HepG2 (cell line): Measurements from ENCODE around the gene SMARCD1. TPM values are rescaled to one million over a fixed set of nuclear protein-coding genes. Genes with fewer than 3 reads are reported as not detected.
A peak's percentile ranks its signal among the peaks of the same experiment; 100 is the strongest.

Source experiments
- CSRNP1 ChIP-seq: sonication (generic); formaldehyde crosslinking; IDR thresholded peaks from 2 replicates; pipeline ENCODE4 v1.8.1; 2023; ENCODE audit warnings: mild to moderate bottlenecking, missing genetic modification reagents
- GZF1 ChIP-seq: sonication (generic); formaldehyde crosslinking; IDR thresholded peaks from 2 replicates; pipeline ENCODE4 v1.5.1; 2020; ENCODE audit warnings: mild to moderate bottlenecking, missing genetic modification reagents
- HCFC1 ChIP-seq: fragments of 150-350 bp; IDR thresholded peaks from 2 replicates; pipeline ENCODE4 v1.6.1; 2014; ENCODE audit warnings: low read depth, low read length
- JDP2 ChIP-seq: sonication (generic); formaldehyde crosslinking; IDR thresholded peaks from 2 replicates; pipeline ENCODE4 v1.8.1; 2022; ENCODE audit warnings: missing genetic modification reagents, borderline replicate concordance
- LCORL ChIP-seq, 2 experiments: fragments of 450-650 bp in 1 of 2; sonication (generic) in 1 of 2; formaldehyde crosslinking in 1 of 2; IDR thresholded peaks; 2 replicates each; pipeline versions ENCODE4 v1.5.0 to v1.6.1; 2017 to 2020; ENCODE audit warnings: antibody characterized with exemption in 1 of 2, missing genetic modification reagents in 1 of 2
- NFE2L2 ChIP-seq: fragments of 150-350 bp; IDR thresholded peaks from 2 replicates; pipeline ENCODE4 v1.6.1; 2014; ENCODE audit warnings: low read length
- NFIC ChIP-seq: IDR thresholded peaks from 2 replicates; pipeline ENCODE4 v1.6.1; 2012; ENCODE audit warnings: mild to moderate bottlenecking, low read length, inconsistent platforms
- NR2F2 ChIP-seq: IDR thresholded peaks from 2 replicates; pipeline ENCODE4 v1.6.1; 2012; ENCODE audit warnings: low read depth, inconsistent platforms, borderline replicate concordance
- SRSF9 ChIP-seq: fragments of 200-400 bp; formaldehyde crosslinking; IDR thresholded peaks from 2 replicates; pipeline ENCODE4 v1.6.1; 2018; ENCODE audit warnings: borderline replicate concordance, mild to moderate bottlenecking, low read depth, low read length; ENCODE audit not compliant: insufficient read depth, poor library complexity, severe bottlenecking
- U2AF2 ChIP-seq: fragments of 200-400 bp; formaldehyde crosslinking; IDR thresholded peaks from 2 replicates; pipeline ENCODE4 v1.6.1; 2017; ENCODE audit warnings: low read depth, mild to moderate bottlenecking, low read length
- ZNF644 ChIP-seq: IDR thresholded peaks from 2 replicates; pipeline ENCODE4 v1.6.1; 2016; ENCODE audit warnings: low read depth
- ZNF780A ChIP-seq: sonication (generic); formaldehyde crosslinking; IDR thresholded peaks from 2 replicates; pipeline ENCODE4 v1.8.0; 2022; ENCODE audit warnings: mild to moderate bottlenecking, missing genetic modification reagents, moderate library complexity
- ZNF788 ChIP-seq: sonication (generic); formaldehyde crosslinking; IDR thresholded peaks from 2 replicates; pipeline ENCODE4 v1.5.0; 2020; ENCODE audit warnings: mild to moderate bottlenecking, missing genetic modification reagents, borderline replicate concordance
- ZSCAN9 ChIP-seq: IDR thresholded peaks from 2 replicates; pipeline ENCODE4 v1.6.1; 2016; ENCODE audit warnings: borderline replicate concordance
- ZZZ3 ChIP-seq: sonication (generic); formaldehyde crosslinking; IDR thresholded peaks from 2 replicates; pipeline ENCODE4 v1.4.0; 2020; ENCODE audit warnings: missing genetic modification reagents, mild to moderate bottlenecking, borderline replicate concordance
- polyA plus RNA-seq, 8 experiments: library from polyadenylated mRNA; depleted of rRNA in 3 of 8; stranded (reverse) in 7 of 8; unstranded in 1 of 8; fragments of >200 nt; fragmentation: Illumina TruSeq in 4 of 8; extraction: Trizol in 4 of 8; gene quantifications; 2 replicates each; pipeline versions ENCODE4 v1.2.1 to v1.2.3, GENCODE V29; 2011 to 2016; ENCODE audit warnings: low read depth in 4 of 8, missing spikeins in 1 of 8, mixed read lengths in 1 of 8; ENCODE audit not compliant: insufficient read depth in 1 of 8
- total RNA-seq, 5 experiments: library from RNA; depleted of rRNA; stranded (reverse); fragments of >200 nt; fragmentation: Illumina TruSeq; extraction: Trizol; gene quantifications; 2 replicates each; pipeline ENCODE4 v1.2.3, GENCODE V29; 2016; ENCODE audit warnings: low read depth in 1 of 5
- TF ChIP-seq, protein P1 (sequence below): sonication (generic); formaldehyde crosslinking; IDR thresholded peaks from 2 replicates; pipeline ENCODE4 v1.5.0; 2020; ENCODE audit warnings: mild to moderate bottlenecking, missing genetic modification reagents, borderline replicate concordance
- TF ChIP-seq, protein P2 (sequence below): sonication (generic); formaldehyde crosslinking; IDR thresholded peaks from 2 replicates; pipeline ENCODE4 v1.5.0; 2020; ENCODE audit warnings: missing genetic modification reagents, mild to moderate bottlenecking, borderline replicate concordance

SMARCD1 gene
- total and polyA plus RNA-seq, 2 of the 13 experiments (the other 11 are each of a cell fraction or from before 2014, with no cell fraction given) = 51.7 to 54.6 TPM

GRCh38 chr12:50110127-50110761 is 25.1 kb downstream of the SMARCD1 start (continued):
- TF ChIP-seq, protein P1, sequence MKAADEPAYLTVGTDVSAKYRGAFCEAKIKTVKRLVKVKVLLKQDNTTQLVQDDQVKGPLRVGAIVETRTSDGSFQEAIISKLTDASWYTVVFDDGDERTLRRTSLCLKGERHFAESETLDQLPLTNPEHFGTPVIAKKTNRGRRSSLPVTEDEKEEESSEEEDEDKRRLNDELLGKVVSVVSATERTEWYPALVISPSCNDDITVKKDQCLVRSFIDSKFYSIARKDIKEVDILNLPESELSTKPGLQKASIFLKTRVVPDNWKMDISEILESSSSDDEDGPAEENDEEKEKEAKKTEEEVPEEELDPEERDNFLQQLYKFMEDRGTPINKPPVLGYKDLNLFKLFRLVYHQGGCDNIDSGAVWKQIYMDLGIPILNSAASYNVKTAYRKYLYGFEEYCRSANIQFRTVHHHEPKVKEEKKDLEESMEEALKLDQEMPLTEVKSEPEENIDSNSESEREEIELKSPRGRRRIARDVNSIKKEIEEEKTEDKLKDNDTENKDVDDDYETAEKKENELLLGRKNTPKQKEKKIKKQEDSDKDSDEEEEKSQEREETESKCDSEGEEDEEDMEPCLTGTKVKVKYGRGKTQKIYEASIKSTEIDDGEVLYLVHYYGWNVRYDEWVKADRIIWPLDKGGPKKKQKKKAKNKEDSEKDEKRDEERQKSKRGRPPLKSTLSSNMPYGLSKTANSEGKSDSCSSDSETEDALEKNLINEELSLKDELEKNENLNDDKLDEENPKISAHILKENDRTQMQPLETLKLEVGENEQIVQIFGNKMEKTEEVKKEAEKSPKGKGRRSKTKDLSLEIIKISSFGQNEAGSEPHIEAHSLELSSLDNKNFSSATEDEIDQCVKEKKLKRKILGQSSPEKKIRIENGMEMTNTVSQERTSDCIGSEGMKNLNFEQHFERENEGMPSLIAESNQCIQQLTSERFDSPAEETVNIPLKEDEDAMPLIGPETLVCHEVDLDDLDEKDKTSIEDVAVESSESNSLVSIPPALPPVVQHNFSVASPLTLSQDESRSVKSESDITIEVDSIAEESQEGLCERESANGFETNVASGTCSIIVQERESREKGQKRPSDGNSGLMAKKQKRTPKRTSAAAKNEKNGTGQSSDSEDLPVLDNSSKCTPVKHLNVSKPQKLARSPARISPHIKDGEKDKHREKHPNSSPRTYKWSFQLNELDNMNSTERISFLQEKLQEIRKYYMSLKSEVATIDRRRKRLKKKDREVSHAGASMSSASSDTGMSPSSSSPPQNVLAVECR (CRISPR knock-in tag) = peak; percentile 31; the same call in 1 of the 2 replicates
- TF ChIP-seq HCFC1 = no peak
- no peak for TF ChIP-seq NR2F2
- TF ChIP-seq ZNF644 = 0 out of 2 replicates have a peak, but pooled peaks have one; percentile 29
- TF ChIP-seq ZNF788 (CRISPR knock-in tag) = no peak; the same call in 1 of the 2 replicates
- TF ChIP-seq NFE2L2 = no peak
- no peak for TF ChIP-seq U2AF2
- TF ChIP-seq ZZZ3 = no peak
- TF ChIP-seq ZNF780A (CRISPR knock-in tag) = no peak
- TF ChIP-seq CSRNP1 = no peak
- TF ChIP-seq NFIC = no peak
- 0 out of 2 replicates have a peak, but pooled peaks have one; percentile 34 for TF ChIP-seq ZSCAN9 (CRISPR knock-in tag)
- TF ChIP-seq LCORL (IDR thresholded peaks at IDR 0.05) = no peak
- TF ChIP-seq LCORL (CRISPR knock-in tag; IDR thresholded peaks at IDR 0.05) = peak; percentile 74
- no peak for TF ChIP-seq JDP2
- TF ChIP-seq, protein P2, sequence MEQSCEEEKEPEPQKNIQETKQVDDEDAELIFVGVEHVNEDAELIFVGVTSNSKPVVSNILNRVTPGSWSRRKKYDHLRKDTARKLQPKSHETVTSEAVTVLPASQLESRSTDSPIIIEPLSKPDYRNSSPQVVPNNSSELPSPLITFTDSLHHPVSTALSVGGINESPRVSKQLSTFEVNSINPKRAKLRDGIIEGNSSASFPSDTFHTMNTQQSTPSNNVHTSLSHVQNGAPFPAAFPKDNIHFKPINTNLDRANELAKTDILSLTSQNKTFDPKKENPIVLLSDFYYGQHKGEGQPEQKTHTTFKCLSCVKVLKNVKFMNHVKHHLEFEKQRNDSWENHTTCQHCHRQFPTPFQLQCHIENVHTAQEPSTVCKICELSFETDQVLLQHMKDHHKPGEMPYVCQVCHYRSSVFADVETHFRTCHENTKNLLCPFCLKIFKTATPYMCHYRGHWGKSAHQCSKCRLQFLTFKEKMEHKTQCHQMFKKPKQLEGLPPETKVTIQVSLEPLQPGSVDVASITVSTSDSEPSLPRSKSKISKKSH (CRISPR knock-in tag) = no peak
- TF ChIP-seq SRSF9 = no peak
- TF ChIP-seq GZF1 (CRISPR knock-in tag) = no peak
